Kidney (tissue), 14 donors: Measurements from ENCODE around the gene ZKSCAN7. TPM values are rescaled to one million over a fixed set of nuclear protein-coding genes. Genes with fewer than 3 reads are reported as not detected.

Experiments
- DNase-seq, 5 donors: peaks; one replicate each; pipeline ENCODE4 v3.0.0-alpha.2; 2013 to 2020
- FAIRE-seq: peaks from 2 replicates; lab custom pipeline; 2012; peaks lifted over from hg19 to GRCh38; lab: Jason Lieb, UNC
- H3K27ac ChIP-seq, 2 donors: one replicate each; pipeline ENCODE4 v1.7.0; 2013; ENCODE audit warnings: low read depth in 2 of 2, low read length in 2 of 2, inconsistent platforms in 1 of 2
- H3K27me3 ChIP-seq: one replicate; pipeline ENCODE4 v1.7.1; 2013; ENCODE audit warnings: low read length, inconsistent platforms; ENCODE audit not compliant: control insufficient read depth, insufficient read depth
- H3K36me3 ChIP-seq, 3 donors: one replicate each; pipeline versions ENCODE4 v1.7.0 to v1.7.1; 2013; ENCODE audit warnings: low read length in 3 of 3, control low read depth in 1 of 3, inconsistent platforms in 1 of 3; ENCODE audit not compliant: insufficient read depth in 3 of 3, control insufficient read depth in 2 of 3
- H3K4me1 ChIP-seq, 3 donors: one replicate each; pipeline versions ENCODE4 v1.7.0 to v1.7.1; 2013; ENCODE audit warnings: low read length in 3 of 3, inconsistent platforms in 1 of 3, low read depth in 1 of 3; ENCODE audit not compliant: control insufficient read depth in 2 of 3, insufficient read depth in 2 of 3
- H3K4me3 ChIP-seq, 3 donors: one replicate each; pipeline versions ENCODE4 v1.7.0 to v1.8.1; 2013; ENCODE audit warnings: low read length in 3 of 3, control low read depth in 1 of 3, inconsistent platforms in 1 of 3
- H3K9ac ChIP-seq, 3 donors: one replicate each; pipeline versions ENCODE4 v1.7.0 to v1.7.1; 2013; ENCODE audit warnings: low read length in 3 of 3, control low read depth in 1 of 3, inconsistent platforms in 1 of 3
- H3K9me3 ChIP-seq, 3 donors: one replicate each; pipeline versions ENCODE4 v1.7.0 to v1.7.1; 2013; ENCODE audit warnings: low read length in 3 of 3, control low read depth in 1 of 3, inconsistent platforms in 1 of 3; ENCODE audit not compliant: control insufficient read depth in 2 of 3, insufficient read depth in 1 of 3
- intact Hi-C: fragments of 100-400 bp; cut with DNase I; formaldehyde crosslinking; loops from one replicate; pipeline ENCODE4 v1.11.1; 2022
- polyA plus RNA-seq: library from polyadenylated mRNA; stranded (reverse); fragments of 350-450 nt; fragmentation: Illumina TruSeq; extraction: RNeasy Lipid Tissue Mini Kit (QIAGEN cat#74804); gene quantifications from one replicate; pipeline ENCODE4 v1.2.3, GENCODE V29; 2014; ENCODE audit warnings: low read depth, low replicate concordance; ENCODE audit not compliant: insufficient read depth
- total RNA-seq: library from RNA; stranded (reverse); fragmentation: NEBNext Ultra II Directional; extraction: Animal tissue kit (Norgen Biotek cat#: 25700); gene quantifications from one replicate; pipeline ENCODE4 v1.2.1, GENCODE V29; 2021
- TF ChIP-seq, protein P1 (sequence below): IDR thresholded peaks from 3 replicates; pipeline ENCODE4 v1.5.1; 2012; ENCODE audit warnings: mild to moderate bottlenecking, moderate library complexity, borderline replicate concordance; ENCODE audit not compliant: insufficient read depth; ENCODE audit errors: extremely low read depth
- donor health status: control.
- donor health status: control.
- donor health status: control.
- donor health status: control.
- donor health status: control.
- donor health status: DM: yes; HTN: yes; CAD: no.
- donor health status: Normal renal cell carcinoma (clear cell type).

ZKSCAN7 gene
- total and polyA plus RNA-seq, 2 donors from 2014 or later = 2.2 to 7.9 TPM

DNA sequence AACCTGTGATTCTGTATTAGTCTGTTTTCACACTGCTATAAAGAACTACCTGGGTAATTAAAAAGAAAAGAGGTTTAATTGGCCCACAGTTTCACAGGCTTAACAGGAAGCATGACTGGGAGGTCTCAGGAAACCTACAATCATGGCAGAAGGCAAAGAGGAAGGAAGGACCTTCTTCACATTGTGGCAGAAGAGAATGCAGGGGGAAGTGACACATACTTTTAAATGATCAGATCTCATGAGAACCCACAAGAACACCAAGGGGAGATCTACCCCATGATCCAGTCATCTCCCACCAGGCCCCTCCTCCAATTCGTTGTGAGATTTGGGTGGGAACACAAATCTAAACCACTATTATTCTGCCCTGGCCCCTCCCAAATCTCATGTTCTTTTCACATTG lies 6.1 kb downstream of the ZKSCAN7 start:
- Histone ChIP-seq H3K9me3 (peaks cover 0 to 4% (median 0%) of the 10 kb centered on the region in 3 donors), H3K4me1 (peaks cover 0 to 1% (median 0%) of the 10 kb centered on the region in 3 donors), H3K9ac (no peak overlapping the region), H3K27me3 (no peaks in the 10 kb centered on the region), H3K27ac (no peak overlapping the region), H3K4me3 (no peak overlapping the region), H3K36me3 (peaks cover 2 to 8% (median 5%) of the 10 kb centered on the region in 3 donors)
- no peak for FAIRE-seq
- TF ChIP-seq, protein P1, sequence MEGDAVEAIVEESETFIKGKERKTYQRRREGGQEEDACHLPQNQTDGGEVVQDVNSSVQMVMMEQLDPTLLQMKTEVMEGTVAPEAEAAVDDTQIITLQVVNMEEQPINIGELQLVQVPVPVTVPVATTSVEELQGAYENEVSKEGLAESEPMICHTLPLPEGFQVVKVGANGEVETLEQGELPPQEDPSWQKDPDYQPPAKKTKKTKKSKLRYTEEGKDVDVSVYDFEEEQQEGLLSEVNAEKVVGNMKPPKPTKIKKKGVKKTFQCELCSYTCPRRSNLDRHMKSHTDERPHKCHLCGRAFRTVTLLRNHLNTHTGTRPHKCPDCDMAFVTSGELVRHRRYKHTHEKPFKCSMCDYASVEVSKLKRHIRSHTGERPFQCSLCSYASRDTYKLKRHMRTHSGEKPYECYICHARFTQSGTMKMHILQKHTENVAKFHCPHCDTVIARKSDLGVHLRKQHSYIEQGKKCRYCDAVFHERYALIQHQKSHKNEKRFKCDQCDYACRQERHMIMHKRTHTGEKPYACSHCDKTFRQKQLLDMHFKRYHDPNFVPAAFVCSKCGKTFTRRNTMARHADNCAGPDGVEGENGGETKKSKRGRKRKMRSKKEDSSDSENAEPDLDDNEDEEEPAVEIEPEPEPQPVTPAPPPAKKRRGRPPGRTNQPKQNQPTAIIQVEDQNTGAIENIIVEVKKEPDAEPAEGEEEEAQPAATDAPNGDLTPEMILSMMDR = no peak
- no peak for DNase-seq
- intact Hi-C loops = no loop called here

DNA sequence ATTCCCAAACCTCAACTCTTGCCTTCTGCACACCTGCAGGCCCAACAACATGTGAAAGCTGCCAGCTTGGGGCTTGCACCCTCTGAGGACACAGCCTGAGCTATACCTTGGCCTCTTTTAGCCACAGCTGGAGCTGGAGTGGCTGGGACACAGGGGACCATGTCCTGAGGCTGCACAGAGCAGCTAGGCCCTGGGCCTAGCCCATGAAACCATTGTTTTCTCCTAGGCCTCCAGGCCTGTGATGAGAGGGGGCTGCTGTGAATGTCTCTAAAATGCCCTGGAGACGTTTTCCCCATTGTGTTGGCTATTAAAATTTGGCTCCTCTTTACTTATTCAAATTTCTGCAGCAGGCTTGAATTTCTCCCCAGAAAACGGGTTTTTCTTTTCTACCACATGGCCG lies 7.2 kb downstream of the ZKSCAN7 start:
- Histone ChIP-seq H3K4me1 (no peaks in the 10 kb centered on the region), H3K36me3 (peaks cover 2 to 7% (median 6%) of the 10 kb centered on the region in 3 donors), H3K4me3 (no peak overlapping the region), H3K27ac (no peak overlapping the region), H3K9ac (no peak overlapping the region), H3K9me3 (peaks cover 0 to 4% (median 0%) of the 10 kb centered on the region in 3 donors), H3K27me3 (no peaks in the 10 kb centered on the region)
- FAIRE-seq (no peak), DNase-seq (no peak)
- intact Hi-C loops = no loop called here
- TF ChIP-seq, protein P1 = no peak

DNA sequence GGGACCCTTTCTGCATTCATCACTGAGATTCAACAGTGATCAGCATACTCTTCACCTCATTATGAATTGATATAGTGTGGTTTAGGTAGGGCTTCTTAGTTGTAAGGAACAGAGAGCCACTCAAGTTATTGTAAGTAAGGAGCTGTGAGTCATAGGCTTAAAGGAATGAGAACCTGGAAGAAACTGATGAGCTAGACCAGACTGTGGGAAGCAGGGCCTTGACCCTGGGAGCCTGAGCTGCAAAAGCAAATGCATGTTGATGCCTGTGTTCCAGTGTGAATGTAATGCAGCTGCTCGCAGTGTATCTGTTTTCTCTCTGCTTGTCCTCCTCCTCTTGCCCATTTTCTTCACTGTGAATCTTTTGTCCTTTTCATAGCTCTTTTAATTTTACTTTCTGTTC lies 13.6 kb downstream of the ZKSCAN7 start:
- Histone ChIP-seq H3K4me3 (no peak overlapping the region), H3K27ac (no peak overlapping the region), H3K9ac (no peak overlapping the region), H3K9me3 (peaks cover 0 to 45% (median 4%) of the 10 kb centered on the region in 3 donors), H3K4me1 (no peaks in the 10 kb centered on the region), H3K36me3 (peaks cover 18 to 32% (median 25%) of the 10 kb centered on the region in 3 donors), H3K27me3 (no peaks in the 10 kb centered on the region)
- DNase-seq (no peak), FAIRE-seq (no peak)
- intact Hi-C loops = no loop called here
- TF ChIP-seq, protein P1 = no peak

DNA sequence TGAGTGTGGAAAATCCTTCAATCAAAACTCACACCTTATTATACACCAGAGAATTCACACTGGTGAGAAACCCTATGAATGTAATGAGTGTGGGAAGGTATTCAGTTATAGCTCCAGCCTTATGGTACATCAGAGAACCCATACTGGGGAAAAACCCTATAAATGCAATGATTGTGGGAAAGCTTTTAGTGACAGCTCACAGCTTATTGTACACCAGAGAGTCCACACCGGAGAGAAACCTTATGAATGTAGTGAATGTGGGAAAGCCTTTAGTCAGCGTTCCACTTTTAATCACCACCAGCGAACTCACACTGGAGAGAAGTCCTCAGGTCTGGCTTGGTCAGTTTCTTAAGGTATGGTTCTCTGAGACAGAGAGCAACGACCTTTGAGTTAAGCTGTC lies 16.0 kb downstream of the ZKSCAN7 start:
- intact Hi-C loops = no loop called here
- TF ChIP-seq, protein P1 = no peak
- H3K4me1 ChIP-seq = no peaks in the 10 kb centered on the region
- DNase-seq (no peak), FAIRE-seq (no peak)
- peaks cover 0 to 45% (median 4%) of the 10 kb centered on the region in 3 donors for H3K9me3 ChIP-seq
- H3K27ac ChIP-seq = no peak overlapping the region
- no peaks in the 10 kb centered on the region for H3K27me3 ChIP-seq
- H3K4me3 ChIP-seq = no peak overlapping the region
- H3K36me3 ChIP-seq = peaks cover 18 to 32% (median 20%) of the 10 kb centered on the region in 3 donors
- no peak overlapping the region for H3K9ac ChIP-seq
